GM12875 (cell line): Measurements from ENCODE around the gene ZBTB7C.

ENCODE experiments used
- H3K4me3 ChIP-seq: one replicate; pipeline ENCODE4 v1.5.1; 2011; ENCODE audit warnings: low read depth, low read length, control low read depth
- TF ChIP-seq, protein P1 (sequence below): IDR thresholded peaks from 2 replicates; pipeline ENCODE4 v1.5.1; 2011; ENCODE audit warnings: low read depth, mild to moderate bottlenecking, control low read depth, inconsistent platforms, low read length, moderate library complexity, borderline replicate concordance; ENCODE audit not compliant: insufficient read depth

The ZBTB7C gene

DNA sequence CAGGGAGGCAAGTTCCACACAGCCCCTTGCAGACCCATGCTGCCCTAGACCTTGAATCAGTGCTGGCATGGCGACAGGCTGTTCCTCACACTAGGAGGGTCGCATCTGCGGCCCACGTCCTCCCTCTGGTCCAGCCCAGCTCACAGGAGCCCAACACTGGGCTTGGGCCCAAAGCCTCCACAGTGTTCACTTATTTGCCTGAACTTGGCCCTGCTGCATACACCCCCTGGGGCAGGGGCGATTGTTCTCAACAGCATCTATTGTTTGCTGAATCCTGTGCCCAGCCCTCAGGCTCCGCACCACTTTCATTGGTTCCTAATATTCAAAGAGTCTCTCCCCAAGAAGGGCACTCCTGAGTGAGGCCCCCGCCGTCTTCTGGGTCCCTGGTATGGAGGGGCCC lies 90.7 kb downstream of the ZBTB7C start:
- no peak overlapping the region for H3K4me3 ChIP-seq
- TF ChIP-seq, protein P1, sequence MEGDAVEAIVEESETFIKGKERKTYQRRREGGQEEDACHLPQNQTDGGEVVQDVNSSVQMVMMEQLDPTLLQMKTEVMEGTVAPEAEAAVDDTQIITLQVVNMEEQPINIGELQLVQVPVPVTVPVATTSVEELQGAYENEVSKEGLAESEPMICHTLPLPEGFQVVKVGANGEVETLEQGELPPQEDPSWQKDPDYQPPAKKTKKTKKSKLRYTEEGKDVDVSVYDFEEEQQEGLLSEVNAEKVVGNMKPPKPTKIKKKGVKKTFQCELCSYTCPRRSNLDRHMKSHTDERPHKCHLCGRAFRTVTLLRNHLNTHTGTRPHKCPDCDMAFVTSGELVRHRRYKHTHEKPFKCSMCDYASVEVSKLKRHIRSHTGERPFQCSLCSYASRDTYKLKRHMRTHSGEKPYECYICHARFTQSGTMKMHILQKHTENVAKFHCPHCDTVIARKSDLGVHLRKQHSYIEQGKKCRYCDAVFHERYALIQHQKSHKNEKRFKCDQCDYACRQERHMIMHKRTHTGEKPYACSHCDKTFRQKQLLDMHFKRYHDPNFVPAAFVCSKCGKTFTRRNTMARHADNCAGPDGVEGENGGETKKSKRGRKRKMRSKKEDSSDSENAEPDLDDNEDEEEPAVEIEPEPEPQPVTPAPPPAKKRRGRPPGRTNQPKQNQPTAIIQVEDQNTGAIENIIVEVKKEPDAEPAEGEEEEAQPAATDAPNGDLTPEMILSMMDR: no peak

DNA sequence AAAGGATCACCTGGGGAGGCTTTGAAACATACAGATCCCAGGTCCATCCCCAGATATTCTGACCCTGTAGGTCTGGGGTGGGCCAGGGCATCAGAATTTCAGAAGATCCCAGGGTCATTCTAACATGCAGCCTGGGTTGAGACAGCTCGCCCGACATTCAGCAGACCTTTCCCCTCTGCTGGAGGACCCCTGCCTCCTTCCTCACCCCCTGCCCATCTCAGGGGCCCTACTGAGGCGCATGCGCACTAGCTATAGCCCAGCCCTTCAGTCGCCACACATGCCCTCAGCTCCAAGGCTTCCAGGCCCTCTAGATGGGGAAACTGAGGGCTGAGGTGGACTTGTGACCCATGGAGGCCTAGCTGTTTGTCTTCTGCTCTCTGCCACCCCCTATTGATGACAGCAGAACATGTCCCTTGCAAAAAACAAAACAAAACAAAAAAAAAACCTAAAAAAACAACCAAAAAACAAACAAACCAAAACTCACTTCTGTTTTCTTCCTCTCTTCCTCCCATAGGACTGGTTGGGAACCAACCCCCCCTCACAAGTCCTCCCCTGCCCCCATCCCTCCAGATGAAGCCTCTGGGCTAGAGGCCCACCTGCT lies 91.3 kb downstream of the ZBTB7C start:
- TF ChIP-seq, protein P1: 0 out of 2 replicates have a peak, but pooled peaks have one; percentile 16
- H3K4me3 ChIP-seq: no peak overlapping the region

DNA sequence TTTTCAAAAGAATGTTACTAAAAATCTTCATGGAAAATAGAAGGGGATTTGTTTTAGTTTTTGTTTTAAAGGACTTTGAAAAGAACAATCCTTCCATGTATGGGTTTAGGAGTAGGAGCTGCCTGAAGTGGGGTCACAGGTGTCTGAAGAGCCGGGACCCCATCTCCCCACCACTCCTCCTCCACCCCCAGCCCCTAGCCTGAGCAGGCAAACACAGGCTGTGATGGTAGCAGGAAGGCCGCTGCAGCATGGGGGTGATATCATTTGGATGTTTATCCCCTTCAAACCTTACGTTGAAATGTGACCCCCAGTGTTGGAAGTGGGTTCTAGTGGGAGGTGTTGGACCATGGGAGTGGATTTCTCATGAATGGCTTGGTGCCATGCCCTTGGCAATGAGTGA lies 93.0 kb downstream of the ZBTB7C start:
- H3K4me3 ChIP-seq: no peak overlapping the region
- TF ChIP-seq, protein P1: no peak

DNA sequence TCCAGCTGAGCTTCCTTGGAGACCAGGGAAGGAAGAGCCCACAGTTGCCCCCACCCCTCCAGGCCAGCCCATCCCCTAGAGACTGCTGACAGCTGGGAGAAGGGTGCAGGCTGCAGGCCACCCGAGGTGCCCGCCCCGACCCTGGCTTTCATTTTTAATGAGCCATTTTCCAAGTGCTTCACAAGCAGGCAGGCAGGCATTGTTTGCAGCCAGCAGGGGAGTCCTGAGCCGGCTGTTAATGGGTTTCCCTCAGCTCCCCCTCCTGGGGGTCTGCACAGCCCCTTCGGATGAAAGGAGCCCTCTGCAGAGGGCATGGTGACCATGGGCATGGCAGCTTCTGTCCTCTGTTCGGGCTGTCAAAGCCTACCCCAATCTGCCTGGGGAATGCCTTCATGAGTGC lies 94.5 kb downstream of the ZBTB7C start:
- H3K4me3 ChIP-seq: no peak overlapping the region
- TF ChIP-seq, protein P1: no peak

DNA sequence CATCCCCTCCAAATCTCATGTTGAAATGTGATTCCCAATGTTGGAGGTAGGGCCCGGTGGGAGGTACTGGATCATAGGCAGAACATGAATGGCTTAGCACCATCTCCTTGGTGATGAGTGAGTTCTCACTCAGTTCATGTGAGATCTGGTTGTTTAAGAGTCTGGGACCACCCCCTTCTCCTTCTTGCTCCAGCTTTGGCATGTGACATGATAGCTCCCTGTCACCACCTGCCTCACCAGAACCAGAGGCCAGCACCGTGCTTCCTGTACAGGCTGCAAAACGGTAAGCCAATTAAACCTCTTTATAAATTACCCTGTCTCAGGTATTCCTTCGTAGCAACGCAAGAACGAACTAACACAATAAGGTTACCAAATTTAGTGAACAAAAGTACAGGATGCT lies 95.4 kb downstream of the ZBTB7C start:
- TF ChIP-seq, protein P1: no peak
- H3K4me3 ChIP-seq: no peak overlapping the region

DNA sequence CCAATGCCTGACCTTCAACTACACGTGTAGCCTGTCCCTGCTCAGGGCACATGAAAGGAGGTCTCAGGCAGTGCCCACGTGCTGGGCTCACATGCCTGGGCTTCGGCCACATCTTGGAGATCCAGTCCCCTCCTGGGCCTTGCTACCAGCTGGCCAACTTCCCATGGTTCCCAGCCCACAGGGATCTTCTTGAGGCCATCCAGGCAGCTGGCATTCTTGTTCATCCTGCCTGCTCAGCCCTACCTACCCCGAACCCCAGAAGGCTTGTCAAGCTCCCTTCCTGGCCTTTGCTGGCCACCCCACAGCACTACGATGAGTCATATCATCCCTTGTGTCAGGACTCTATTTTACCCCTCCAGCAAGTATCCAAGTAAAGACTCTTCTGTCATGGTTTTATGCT lies 97.1 kb downstream of the ZBTB7C start:
- TF ChIP-seq, protein P1: no peak
- no peak overlapping the region for H3K4me3 ChIP-seq

DNA sequence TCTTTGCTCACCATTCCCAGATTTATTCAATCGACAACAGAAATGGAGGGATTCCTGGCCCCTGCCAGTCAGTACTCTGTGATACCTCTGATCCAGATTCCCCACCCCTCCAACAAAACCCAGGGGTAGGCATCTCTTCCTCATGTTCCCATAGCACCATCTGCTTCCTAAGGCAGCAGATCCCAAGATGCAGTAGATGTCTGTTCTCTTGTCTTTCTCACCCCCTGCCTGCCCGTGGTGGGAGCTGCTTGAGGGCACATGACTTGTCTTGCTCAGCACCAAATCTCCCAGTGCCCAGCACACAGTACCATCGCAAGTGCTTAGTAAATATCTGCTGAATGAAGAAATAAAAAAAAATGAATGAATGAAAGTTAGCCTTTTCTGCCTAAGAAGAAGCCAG lies 98.2 kb downstream of the ZBTB7C start:
- TF ChIP-seq, protein P1: no peak
- H3K4me3 ChIP-seq: no peak overlapping the region
